Measurements from ENCODE around the gene DDRGK1.

GRCh38 chr20:3245156-3245555 lies 40.7 kb upstream of the DDRGK1 start:
- TF ChIP-seq EZH2 (IDR thresholded peaks at IDR 0.05; ENCODE audit: low read length, unreplicated experiment) (no peak), EZH2phosphoT487 (IDR thresholded peaks at IDR 0.05; ENCODE audit: borderline replicate concordance, low read length) (no peak)
- TF ChIP-seq, protein P1, sequence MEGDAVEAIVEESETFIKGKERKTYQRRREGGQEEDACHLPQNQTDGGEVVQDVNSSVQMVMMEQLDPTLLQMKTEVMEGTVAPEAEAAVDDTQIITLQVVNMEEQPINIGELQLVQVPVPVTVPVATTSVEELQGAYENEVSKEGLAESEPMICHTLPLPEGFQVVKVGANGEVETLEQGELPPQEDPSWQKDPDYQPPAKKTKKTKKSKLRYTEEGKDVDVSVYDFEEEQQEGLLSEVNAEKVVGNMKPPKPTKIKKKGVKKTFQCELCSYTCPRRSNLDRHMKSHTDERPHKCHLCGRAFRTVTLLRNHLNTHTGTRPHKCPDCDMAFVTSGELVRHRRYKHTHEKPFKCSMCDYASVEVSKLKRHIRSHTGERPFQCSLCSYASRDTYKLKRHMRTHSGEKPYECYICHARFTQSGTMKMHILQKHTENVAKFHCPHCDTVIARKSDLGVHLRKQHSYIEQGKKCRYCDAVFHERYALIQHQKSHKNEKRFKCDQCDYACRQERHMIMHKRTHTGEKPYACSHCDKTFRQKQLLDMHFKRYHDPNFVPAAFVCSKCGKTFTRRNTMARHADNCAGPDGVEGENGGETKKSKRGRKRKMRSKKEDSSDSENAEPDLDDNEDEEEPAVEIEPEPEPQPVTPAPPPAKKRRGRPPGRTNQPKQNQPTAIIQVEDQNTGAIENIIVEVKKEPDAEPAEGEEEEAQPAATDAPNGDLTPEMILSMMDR (conservative IDR thresholded peaks at IDR 0.05; ENCODE audit: low read depth, low read length) = no peak
